ENCODE data around the gene PDHB. TPM values are rescaled to one million over a fixed set of nuclear protein-coding genes. Genes with fewer than 3 reads are reported as not detected.
"Not testable (repeated sequence)": the region's sequence is repeated elsewhere in the genome, so short reads cannot be mapped to it uniquely, and the experiment has no call there.

The PDHB gene
- polyA plus RNA-seq, 2 donors = 59.0 to 82.0 TPM

DNA sequence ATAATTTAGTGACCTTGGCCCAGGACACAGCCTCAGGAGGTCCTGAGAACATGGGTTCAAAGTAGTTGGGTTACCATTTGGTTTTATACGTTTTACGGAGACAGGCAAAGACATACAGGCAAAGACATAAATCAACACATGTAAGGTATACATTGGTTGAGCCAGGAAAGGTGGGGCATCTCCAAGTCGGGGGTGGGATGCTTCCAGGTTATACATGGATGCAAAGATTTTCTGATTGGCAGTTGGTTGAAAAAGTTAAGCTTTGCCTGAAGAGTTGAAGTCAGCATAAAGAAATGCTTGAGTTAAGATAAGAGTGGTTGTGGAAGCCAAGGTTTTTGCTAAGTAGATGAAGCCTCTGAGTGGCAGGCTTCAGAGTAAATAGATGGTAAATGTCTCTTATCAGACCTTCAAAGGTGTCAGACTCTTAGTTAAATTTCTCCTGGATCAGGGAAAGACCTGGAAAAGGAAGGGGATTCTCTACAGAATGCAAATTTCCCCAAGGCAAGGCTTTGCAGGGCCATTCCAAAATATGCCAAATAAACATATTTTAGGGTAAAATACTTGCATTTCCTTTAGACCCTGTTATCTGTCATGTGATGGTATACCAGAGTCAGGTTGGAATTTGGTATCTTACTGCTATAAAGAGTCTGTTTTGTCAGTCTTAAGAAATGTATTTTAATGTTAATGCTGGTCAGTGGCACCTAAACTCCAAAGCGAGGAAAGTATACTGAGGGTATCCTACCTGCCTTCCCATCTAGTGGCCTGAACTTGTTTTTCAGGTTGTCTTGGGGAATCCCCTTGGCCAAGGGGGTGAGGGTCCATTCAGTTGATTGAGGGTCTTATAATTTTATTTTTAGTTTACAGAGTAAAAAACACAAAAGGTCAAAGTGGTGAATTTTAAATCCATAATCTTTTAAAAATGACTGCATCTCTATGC, 8.2 kb upstream of the PDHB start:
- Histone ChIP-seq H3K9me3 (ENCODE audit: control insufficient read depth in 2 of 2, insufficient read depth in 1 of 2, low read depth in 1 of 2, low read length in 1 of 2) (no peaks in the 10 kb centered on the region), H3K4me1 (ENCODE audit: control insufficient read depth in 2 of 2, insufficient read depth in 2 of 2, low read length in 1 of 2) (no peaks in the 10 kb centered on the region), H3K27ac (ENCODE audit: low read depth in 2 of 2, low read length in 1 of 2) (no peak overlapping the region), H3K36me3 (ENCODE audit: control insufficient read depth in 2 of 2, insufficient read depth in 2 of 2, low read length in 1 of 2) (no peaks in the 10 kb centered on the region), H3K4me3 (ENCODE audit: low read depth in 1 of 2, low read length in 2 of 2) (no peak overlapping the region), H3K27me3 (ENCODE audit: control insufficient read depth in 1 of 2, insufficient read depth in 2 of 2, low read length in 2 of 2) (no peaks in the 10 kb centered on the region)
- WGBS, 2 donors = 69 to 73% methylated on average over 4 of the region's 4 CpGs

- 81 to 85% methylated on average over 6 of the region's 6 CpGs for WGBS, 2 donors
- H3K36me3 ChIP-seq (ENCODE audit: control insufficient read depth in 2 of 2, insufficient read depth in 2 of 2, low read length in 1 of 2); H3K4me3 ChIP-seq (ENCODE audit: low read depth in 1 of 2, low read length in 2 of 2); H3K9me3 ChIP-seq (ENCODE audit: control insufficient read depth in 2 of 2, insufficient read depth in 1 of 2, low read depth in 1 of 2, low read length in 1 of 2); H3K27ac ChIP-seq (ENCODE audit: low read depth in 2 of 2, low read length in 1 of 2); H3K4me1 ChIP-seq (ENCODE audit: control insufficient read depth in 2 of 2, insufficient read depth in 2 of 2, low read length in 1 of 2); H3K27me3 ChIP-seq (ENCODE audit: control insufficient read depth in 1 of 2, insufficient read depth in 2 of 2, low read length in 2 of 2): not testable (repeated sequence)
Observed at GRCh38 chr3:58440996-58441355, 7.3 kb upstream of the PDHB start.

DNA sequence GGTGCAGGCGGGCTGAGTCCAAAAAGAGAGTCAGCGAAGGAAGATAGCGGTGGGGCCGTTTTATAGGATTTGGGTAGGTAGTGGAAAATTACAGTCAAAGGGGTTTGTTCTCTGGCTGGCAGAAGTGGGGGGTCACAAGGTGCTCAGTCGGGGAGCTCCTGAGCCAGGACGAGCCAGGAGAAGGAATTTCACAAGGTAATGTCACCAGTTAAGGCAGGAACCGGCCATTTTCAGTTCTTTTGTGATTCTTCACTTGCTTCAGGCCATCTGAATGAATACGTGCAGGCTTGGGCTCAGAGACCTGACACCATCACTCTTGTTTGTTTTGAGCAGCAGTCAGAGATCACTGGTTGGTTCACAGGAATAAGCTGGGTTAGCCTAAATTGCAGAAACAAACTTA, 3.6 kb upstream of the PDHB start:
- 66 to 70% methylated on average over 8 of the region's 8 CpGs for WGBS, 2 donors
- H3K27ac ChIP-seq (ENCODE audit: low read depth in 2 of 2, low read length in 1 of 2); H3K36me3 ChIP-seq (ENCODE audit: control insufficient read depth in 2 of 2, insufficient read depth in 2 of 2, low read length in 1 of 2); H3K27me3 ChIP-seq (ENCODE audit: control insufficient read depth in 1 of 2, insufficient read depth in 2 of 2, low read length in 2 of 2); H3K4me1 ChIP-seq (ENCODE audit: control insufficient read depth in 2 of 2, insufficient read depth in 2 of 2, low read length in 1 of 2); H3K4me3 ChIP-seq (ENCODE audit: low read depth in 1 of 2, low read length in 2 of 2); H3K9me3 ChIP-seq (ENCODE audit: control insufficient read depth in 2 of 2, insufficient read depth in 1 of 2, low read depth in 1 of 2, low read length in 1 of 2): not testable (repeated sequence)

DNA sequence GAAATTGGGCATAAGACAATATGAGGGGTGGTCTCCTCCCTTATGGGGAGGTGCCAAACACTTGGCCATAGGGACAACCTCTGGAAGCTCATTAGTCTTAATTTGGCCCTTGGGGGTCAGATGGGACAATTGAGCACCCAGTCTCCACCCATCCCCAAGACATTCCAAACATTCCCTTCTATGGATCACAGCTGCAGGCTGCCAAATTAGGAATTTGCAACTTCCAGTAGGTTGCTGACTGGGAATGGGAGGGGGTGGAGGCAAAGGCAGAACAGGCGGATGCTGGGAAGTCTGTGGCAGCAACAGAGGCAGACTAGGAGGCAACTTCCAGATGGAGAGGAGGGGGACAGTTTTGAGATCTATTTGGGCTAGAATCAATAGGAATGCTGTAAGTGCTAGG, 1.4 kb upstream of the PDHB start:
- 54 to 64% methylated on average over 1 of the region's 1 CpG for WGBS, 2 donors
- peaks cover 0 to 5% of the 10 kb centered on the region in 2 donors for H3K4me1 ChIP-seq (ENCODE audit: control insufficient read depth in 2 of 2, insufficient read depth in 2 of 2, low read length in 1 of 2)
- H3K27ac ChIP-seq (ENCODE audit: low read depth in 2 of 2, low read length in 1 of 2) = peak overlapping the region; percentile 21 to 44
- no peak overlapping the region for H3K4me3 ChIP-seq (ENCODE audit: low read depth in 1 of 2, low read length in 2 of 2)
- peaks cover 3% of the 10 kb centered on the region in 2 donors for H3K36me3 ChIP-seq (ENCODE audit: control insufficient read depth in 2 of 2, insufficient read depth in 2 of 2, low read length in 1 of 2)
- H3K9me3 ChIP-seq (ENCODE audit: control insufficient read depth in 2 of 2, insufficient read depth in 1 of 2, low read depth in 1 of 2, low read length in 1 of 2) = no peaks in the 10 kb centered on the region
- no peaks in the 10 kb centered on the region for H3K27me3 ChIP-seq (ENCODE audit: control insufficient read depth in 1 of 2, insufficient read depth in 2 of 2, low read length in 2 of 2)

GRCh38 chr3:58434511-58434910, 879 bp upstream of the PDHB start:
- 90% methylated on average over 11 of the region's 11 CpGs for WGBS, 2 donors
- Histone ChIP-seq H3K36me3 (ENCODE audit: control insufficient read depth in 2 of 2, insufficient read depth in 2 of 2, low read length in 1 of 2) (peaks cover 5 to 6% of the 10 kb centered on the region in 2 donors), H3K27me3 (ENCODE audit: control insufficient read depth in 1 of 2, insufficient read depth in 2 of 2, low read length in 2 of 2) (no peaks in the 10 kb centered on the region), H3K4me3 (ENCODE audit: low read depth in 1 of 2, low read length in 2 of 2) (no peak overlapping the region), H3K27ac (ENCODE audit: low read depth in 2 of 2, low read length in 1 of 2) (peak overlapping the region; percentile 21 to 63), H3K9me3 (ENCODE audit: control insufficient read depth in 2 of 2, insufficient read depth in 1 of 2, low read depth in 1 of 2, low read length in 1 of 2) (no peaks in the 10 kb centered on the region), H3K4me1 (ENCODE audit: control insufficient read depth in 2 of 2, insufficient read depth in 2 of 2, low read length in 1 of 2) (peaks cover 0 to 5% of the 10 kb centered on the region in 2 donors)

DNA sequence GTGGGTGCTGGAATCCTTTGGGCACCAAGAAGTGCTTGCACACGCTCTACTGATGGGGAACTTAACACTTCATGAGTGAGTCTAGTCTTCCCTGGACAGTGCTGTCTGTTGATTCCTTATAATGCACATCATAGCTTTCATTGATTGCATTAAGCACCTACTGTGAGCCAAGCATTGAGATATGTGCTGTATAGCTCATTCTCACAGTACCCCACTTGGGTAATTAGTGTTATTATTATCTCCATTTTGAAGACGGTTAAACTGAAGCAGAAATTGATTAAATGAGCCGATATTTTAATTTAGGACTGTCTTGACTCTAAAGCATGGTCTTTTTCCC, 504 bp upstream of the PDHB start:
- 60 to 66% methylated on average over 3 of the region's 3 CpGs for WGBS, 2 donors
- Histone ChIP-seq H3K27me3 (ENCODE audit: control insufficient read depth in 1 of 2, insufficient read depth in 2 of 2, low read length in 2 of 2) (no peaks in the 10 kb centered on the region), H3K9me3 (ENCODE audit: control insufficient read depth in 2 of 2, insufficient read depth in 1 of 2, low read depth in 1 of 2, low read length in 1 of 2) (no peaks in the 10 kb centered on the region), H3K4me3 (ENCODE audit: low read depth in 1 of 2, low read length in 2 of 2) (peak overlapping the region; percentile 95 to 97), H3K4me1 (ENCODE audit: control insufficient read depth in 2 of 2, insufficient read depth in 2 of 2, low read length in 1 of 2) (peaks cover 0 to 5% of the 10 kb centered on the region in 2 donors), H3K36me3 (ENCODE audit: control insufficient read depth in 2 of 2, insufficient read depth in 2 of 2, low read length in 1 of 2) (peaks cover 9% of the 10 kb centered on the region in 2 donors), H3K27ac (ENCODE audit: low read depth in 2 of 2, low read length in 1 of 2) (peak overlapping the region; percentile 93 to 96)

GRCh38 chr3:58432905-58433304, 727 bp downstream of the PDHB start:
- Histone ChIP-seq H3K4me3 (ENCODE audit: low read depth in 1 of 2, low read length in 2 of 2) (peak overlapping the region; percentile 95 to 97), H3K4me1 (ENCODE audit: control insufficient read depth in 2 of 2, insufficient read depth in 2 of 2, low read length in 1 of 2) (peaks cover 0 to 5% of the 10 kb centered on the region in 2 donors), H3K27ac (ENCODE audit: low read depth in 2 of 2, low read length in 1 of 2) (peak overlapping the region in 1 of 2 donors; percentile 93), H3K27me3 (ENCODE audit: control insufficient read depth in 1 of 2, insufficient read depth in 2 of 2, low read length in 2 of 2) (no peaks in the 10 kb centered on the region), H3K36me3 (ENCODE audit: control insufficient read depth in 2 of 2, insufficient read depth in 2 of 2, low read length in 1 of 2) (peaks cover 11 to 15% of the 10 kb centered on the region in 2 donors), H3K9me3 (ENCODE audit: control insufficient read depth in 2 of 2, insufficient read depth in 1 of 2, low read depth in 1 of 2, low read length in 1 of 2) (no peaks in the 10 kb centered on the region)
- 47 to 54% methylated on average over 6 of the region's 6 CpGs for WGBS, 2 donors

DNA sequence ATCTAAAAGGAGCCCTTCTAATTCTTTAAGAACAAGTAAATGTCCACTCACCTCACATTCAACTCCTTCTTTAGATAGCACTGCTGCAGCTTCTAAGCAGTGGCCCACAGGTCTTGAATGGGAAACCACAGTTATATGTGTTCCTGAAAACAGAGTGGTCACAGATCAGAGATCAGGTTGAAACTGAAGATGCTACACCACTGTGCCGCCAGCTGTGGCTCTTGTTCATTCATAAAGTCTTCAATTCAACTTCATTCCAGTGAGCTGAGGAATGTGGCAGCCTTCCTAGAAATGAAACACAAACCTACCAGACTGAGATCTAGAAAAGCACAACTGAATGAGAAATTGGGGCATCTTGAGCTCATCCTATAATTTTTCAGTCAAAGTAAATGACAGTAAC, 4.0 kb downstream of the PDHB start:
- no peaks in the 10 kb centered on the region for H3K9me3 ChIP-seq (ENCODE audit: control insufficient read depth in 2 of 2, insufficient read depth in 1 of 2, low read depth in 1 of 2, low read length in 1 of 2)
- no peaks in the 10 kb centered on the region for H3K27me3 ChIP-seq (ENCODE audit: control insufficient read depth in 1 of 2, insufficient read depth in 2 of 2, low read length in 2 of 2)
- H3K36me3 ChIP-seq (ENCODE audit: control insufficient read depth in 2 of 2, insufficient read depth in 2 of 2, low read length in 1 of 2) = peaks cover 16 to 22% of the 10 kb centered on the region in 2 donors
- H3K4me1 ChIP-seq (ENCODE audit: control insufficient read depth in 2 of 2, insufficient read depth in 2 of 2, low read length in 1 of 2) = peaks cover 0 to 3% of the 10 kb centered on the region in 2 donors
- WGBS, 2 donors = 0 to 29% methylated on average over 1 of the region's 1 CpG
- no peak overlapping the region for H3K4me3 ChIP-seq (ENCODE audit: low read depth in 1 of 2, low read length in 2 of 2)
- no peak overlapping the region for H3K27ac ChIP-seq (ENCODE audit: low read depth in 2 of 2, low read length in 1 of 2)

DNA sequence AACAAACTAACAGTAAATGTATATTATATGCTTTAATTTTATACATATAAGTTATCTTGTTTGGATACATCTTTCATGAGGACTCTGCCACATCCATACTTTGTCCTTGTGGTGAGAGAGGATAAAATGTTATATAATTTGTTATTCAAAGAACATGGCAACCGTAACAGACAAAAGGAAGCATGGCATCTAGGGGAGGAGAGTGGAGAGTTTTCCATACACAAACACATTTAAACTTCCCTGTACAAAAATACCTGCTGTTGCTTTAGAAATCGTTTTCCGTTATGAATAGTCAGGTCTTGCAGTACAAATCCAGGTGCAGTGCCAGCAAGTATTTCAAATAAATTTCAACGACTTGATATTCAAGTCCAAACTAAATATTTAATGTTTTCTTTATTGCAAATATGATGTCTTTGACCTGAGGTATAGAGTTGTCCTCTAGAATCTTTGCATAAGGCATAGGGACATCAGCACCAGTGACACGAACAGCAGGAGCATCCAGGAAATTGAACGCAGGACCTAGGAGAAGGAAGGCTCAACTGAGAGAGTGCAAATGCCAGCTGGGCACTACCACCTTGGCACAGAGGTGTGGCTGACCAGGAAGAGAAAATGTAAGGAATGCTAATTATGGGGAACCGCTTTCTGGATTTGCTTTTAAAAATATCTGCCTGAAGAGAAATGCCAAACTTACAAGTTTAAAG, 5.8 kb downstream of the PDHB start:
- Histone ChIP-seq H3K36me3 (ENCODE audit: control insufficient read depth in 2 of 2, insufficient read depth in 2 of 2, low read length in 1 of 2) (peaks cover 21 to 25% of the 10 kb centered on the region in 2 donors), H3K4me3 (ENCODE audit: low read depth in 1 of 2, low read length in 2 of 2) (no peak overlapping the region)
- 61 to 71% methylated on average over 7 of the region's 7 CpGs for WGBS, 2 donors

More for the DNA sequence above, 5.8 kb downstream of the PDHB start:
- H3K9me3 ChIP-seq (ENCODE audit: control insufficient read depth in 2 of 2, insufficient read depth in 1 of 2, low read depth in 1 of 2, low read length in 1 of 2) = no peaks in the 10 kb centered on the region
- H3K27me3 ChIP-seq (ENCODE audit: control insufficient read depth in 1 of 2, insufficient read depth in 2 of 2, low read length in 2 of 2) = no peaks in the 10 kb centered on the region
- H3K27ac ChIP-seq (ENCODE audit: low read depth in 2 of 2, low read length in 1 of 2) = no peak overlapping the region
- H3K4me1 ChIP-seq (ENCODE audit: control insufficient read depth in 2 of 2, insufficient read depth in 2 of 2, low read length in 1 of 2) = peaks cover 0 to 3% of the 10 kb centered on the region in 2 donors

All from esophagus (tissue), 2 donors.